ENCODE measurements around the gene FHIT. TPM values are rescaled to one million over a fixed set of nuclear protein-coding genes. Genes with fewer than 3 reads are reported as not detected.
"Not testable (repeated sequence)": the region's sequence is repeated elsewhere in the genome, so short reads cannot be mapped to it uniquely, and the experiment has no call there.

FHIT gene
- total RNA-seq, 1 experiment from 2014 or later: 0.10 TPM

DNA sequence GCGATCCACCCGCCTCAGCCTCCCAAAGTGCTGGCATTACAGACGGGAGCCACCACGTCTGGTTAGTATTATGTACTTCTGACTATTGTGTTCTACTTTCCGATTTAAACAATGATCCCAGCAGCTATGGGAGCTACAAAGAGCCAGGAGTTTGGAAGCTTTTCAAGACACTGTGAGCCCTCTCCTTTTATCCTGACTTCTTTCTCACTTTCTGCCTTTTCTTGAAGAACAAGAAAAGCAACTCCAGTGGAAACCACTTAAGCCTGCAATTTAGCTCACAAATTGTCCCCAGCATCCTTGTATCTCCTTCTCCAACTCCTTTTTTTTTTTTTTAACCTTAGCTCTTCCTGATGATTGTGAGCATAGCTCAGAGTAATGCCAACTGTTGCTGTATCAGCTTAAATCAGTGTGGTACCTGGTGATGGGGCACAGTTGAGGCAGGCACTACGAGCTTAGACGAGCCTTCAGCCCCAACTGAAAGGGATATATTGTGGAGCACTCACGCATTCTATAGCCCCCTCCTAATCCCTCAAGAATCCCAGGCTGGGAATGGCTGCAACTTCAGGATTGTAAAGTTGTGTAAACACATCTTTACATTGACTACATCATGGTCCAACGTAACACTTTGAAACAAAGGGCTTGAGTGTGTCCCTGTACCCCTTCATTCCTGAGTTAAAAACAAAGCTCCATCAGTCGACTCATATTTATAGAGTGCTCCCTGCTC is 677.0 kb downstream of the FHIT start:
- DNase-seq (ENCODE audit: low spot score): no peak

GRCh38 chr3:60573494-60573893 is 677.8 kb downstream of the FHIT start:
- DNase-seq (ENCODE audit: low spot score): peak; percentile 27

- no peak for DNase-seq (ENCODE audit: low spot score)
These were observed 679.7 kb downstream of the FHIT start for GRCh38 chr3:60571511-60571910.

GRCh38 chr3:60557122-60557521 is 694.1 kb downstream of the FHIT start:
- DNase-seq (ENCODE audit: low spot score): no peak

DNA sequence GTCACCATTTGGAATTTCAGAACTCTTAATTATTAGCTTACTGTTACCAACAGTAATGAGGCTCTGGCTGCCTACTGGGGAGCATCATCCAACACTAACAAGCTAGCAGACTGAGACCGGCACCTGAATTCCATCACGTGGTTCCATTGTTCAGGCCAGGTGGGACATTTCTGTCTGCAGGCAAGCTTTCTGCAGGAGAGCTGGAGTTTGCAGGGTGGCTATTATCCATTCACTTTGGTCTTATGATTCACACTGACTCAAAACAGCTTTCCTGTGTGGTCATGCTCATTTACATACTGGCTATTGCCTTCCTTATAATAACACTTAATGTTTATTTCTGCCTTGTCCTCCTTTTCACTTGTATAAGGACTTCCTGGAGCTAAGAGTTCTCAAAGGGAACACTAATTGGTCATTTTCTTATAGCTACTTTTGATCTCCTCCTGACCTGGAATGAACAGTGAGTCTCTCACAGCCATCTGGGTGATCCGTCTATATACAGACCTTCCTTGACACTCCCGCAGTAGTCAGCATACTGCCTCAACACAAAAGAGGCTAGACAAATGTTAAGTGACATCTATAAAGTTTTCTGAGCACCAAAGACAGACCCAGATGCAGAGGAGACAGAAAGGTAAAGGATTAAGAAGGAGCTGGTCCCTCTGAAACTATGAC is 695.4 kb downstream of the FHIT start:
- DNase-seq (ENCODE audit: low spot score): peak; percentile 27

- no peak for DNase-seq (ENCODE audit: low spot score)
These were observed 698.1 kb downstream of the FHIT start for GRCh38 chr3:60553144-60553543.

- DNase-seq (ENCODE audit: low spot score): no peak
These were observed 698.7 kb downstream of the FHIT start for GRCh38 chr3:60552581-60552980.

DNA sequence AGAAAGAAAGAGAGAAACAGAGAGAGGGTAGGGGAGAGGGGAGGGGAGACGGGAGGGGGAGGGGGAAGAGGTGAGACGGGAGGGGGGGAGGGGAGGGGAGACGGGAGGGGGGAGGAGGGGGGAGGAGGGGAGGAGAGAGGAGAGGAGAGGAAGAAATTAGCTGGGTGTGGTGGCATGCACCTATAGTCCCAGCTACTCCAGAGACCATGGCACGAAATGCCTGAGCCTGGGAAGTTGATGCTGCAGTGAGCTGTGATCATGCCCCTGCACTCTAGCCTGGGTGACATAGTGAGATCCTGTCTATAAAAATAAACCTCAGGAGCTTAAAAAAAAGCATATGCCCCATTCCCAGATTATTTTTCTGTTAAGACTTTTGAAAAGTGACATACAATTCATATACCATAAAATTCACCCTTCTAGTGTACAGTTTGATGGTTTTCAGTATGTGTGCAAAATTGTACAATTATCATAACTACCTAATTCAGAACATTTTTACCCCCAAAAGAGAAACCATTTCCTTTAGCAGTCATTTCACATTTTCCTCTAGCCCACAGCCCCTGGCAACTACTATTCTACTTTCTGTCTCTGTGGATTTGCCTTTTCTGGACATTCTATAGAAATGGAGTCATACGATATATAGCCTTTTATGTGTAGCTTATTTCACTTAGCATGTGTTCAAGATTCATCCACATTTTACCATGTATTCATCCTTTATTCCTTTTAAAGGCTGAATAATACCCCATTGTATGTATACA is 699.6 kb downstream of the FHIT start:
- no peak for DNase-seq (ENCODE audit: low spot score)

- no peak for DNase-seq (ENCODE audit: low spot score)
These were observed 701.4 kb downstream of the FHIT start for GRCh38 chr3:60549863-60550262.

- no peak for DNase-seq (ENCODE audit: low spot score)
These were observed 708.3 kb downstream of the FHIT start for GRCh38 chr3:60542995-60543394.

DNA sequence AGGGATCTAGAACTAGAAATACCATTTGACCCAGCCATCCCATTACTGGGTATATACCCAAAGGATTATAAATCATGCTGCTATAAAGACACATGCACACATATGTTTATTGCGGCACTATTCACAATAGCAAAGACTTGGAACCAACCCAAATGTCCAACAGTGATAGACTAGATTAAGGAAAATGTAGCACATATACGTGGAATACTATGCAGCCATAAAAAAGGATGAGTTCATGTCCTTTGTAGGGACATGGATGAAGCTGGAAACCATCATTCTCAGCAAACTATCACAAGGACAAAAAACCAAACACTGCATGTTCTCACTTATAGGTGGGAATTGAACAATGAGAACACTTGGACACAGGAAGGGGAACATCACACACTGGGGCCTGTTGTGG is 711.9 kb downstream of the FHIT start:
- not testable (repeated sequence) for DNase-seq (ENCODE audit: low spot score)

GRCh38 chr3:60536420-60536819 is 714.8 kb downstream of the FHIT start:
- DNase-seq (ENCODE audit: low spot score): no peak

GRCh38 chr3:60531759-60532158 is 719.5 kb downstream of the FHIT start:
- DNase-seq (ENCODE audit: low spot score): no peak

DNA sequence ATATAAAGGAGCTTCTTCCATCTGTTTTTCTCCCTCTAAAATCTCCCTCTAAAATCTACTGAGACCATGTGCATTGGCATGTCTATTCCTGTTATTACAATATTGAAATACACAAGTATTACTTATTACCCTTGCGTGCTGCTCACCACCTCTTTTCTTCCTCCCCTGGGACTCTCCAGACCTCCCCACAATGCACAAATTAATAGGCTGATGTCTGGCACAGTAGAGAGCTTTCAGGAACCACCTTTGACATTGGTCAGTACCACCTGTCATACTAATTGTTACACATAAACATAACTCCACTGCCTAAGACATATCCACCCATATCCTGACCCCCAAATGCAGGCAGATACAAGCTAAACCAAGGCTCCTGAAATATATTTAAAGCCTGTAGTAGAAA is 722.6 kb downstream of the FHIT start:
- no peak for DNase-seq (ENCODE audit: low spot score)

- DNase-seq (ENCODE audit: low spot score): no peak
These were observed 727.7 kb downstream of the FHIT start for GRCh38 chr3:60523536-60523935.

DNA sequence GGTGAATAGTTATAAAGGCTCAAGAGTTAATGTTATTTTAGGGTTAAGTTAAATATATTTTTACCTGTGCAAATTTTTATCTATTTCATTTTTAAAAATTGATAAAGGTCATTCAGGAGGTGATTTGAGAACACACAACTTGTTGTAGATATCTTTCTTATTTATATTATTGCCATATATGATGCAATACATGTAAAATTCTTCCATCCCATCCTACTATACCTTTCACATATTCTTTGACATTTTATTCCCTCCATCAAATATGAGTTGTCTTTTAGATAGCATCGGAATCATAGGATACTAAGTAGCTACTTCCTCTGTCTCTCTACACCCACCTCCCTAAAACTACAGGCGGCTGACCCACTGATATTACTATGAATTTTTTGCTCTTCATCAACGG is 734.1 kb downstream of the FHIT start:
- no peak for DNase-seq (ENCODE audit: low spot score)

DNA sequence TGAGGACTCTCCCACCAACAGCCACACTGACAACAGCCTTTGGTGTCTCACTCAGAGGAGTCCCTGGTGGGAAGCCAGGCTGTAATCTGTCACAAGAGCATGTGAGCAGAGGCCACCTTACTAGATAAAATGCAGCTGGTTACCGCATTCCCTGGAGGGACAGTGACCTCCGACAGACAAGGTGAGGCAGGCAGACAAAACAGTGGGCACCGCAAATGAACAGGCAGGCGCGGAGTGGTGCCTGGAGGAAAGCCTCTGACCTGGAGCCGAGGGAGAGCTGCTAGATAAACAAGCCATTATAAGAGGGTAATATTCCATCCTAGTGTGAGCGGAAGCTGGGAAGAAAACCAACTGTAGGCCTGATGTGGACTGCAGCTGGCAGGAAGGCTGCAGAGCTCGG is 736.4 kb downstream of the FHIT start:
- DNase-seq (ENCODE audit: low spot score): no peak

- no peak for DNase-seq (ENCODE audit: low spot score)
These were observed 737.1 kb downstream of the FHIT start for GRCh38 chr3:60514085-60514649.

DNA sequence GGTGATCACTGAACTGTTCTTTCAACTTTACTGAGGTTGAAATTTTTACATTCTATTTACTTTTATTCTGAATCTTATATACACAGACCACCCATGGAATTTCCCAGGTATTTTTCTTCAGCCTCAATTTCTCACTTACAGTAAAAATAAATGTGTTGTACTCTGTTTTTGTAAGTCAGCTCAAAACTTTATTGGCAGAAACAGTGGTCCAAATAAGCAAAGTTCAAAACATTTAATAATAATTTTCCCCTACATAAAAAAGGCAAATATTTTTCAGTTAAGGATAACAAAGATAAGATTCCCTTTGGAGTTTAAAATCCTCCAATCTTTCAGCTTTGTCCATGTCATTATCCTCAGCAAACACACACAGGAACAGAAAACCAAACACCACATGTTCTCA is 738.0 kb downstream of the FHIT start:
- no peak for DNase-seq (ENCODE audit: low spot score)

DNA sequence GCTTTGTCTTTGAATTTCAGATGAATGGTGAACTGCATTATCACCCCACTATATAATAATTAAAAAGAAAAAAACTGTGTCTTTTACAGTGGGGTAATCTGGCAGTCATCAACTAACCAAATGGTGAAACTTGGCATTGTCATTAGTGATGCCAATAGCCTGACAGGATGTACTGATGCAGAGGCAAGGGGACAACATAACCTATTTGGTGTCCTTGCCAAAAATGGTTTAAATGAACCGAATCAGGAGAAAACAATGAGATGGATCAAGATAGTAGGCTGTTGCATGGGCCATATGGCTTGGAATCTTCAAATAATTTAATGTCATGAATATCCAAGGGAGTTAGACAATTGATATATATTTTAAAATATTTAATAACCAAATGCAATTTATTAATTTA is 738.7 kb downstream of the FHIT start:
- no peak for DNase-seq (ENCODE audit: low spot score)

DNA sequence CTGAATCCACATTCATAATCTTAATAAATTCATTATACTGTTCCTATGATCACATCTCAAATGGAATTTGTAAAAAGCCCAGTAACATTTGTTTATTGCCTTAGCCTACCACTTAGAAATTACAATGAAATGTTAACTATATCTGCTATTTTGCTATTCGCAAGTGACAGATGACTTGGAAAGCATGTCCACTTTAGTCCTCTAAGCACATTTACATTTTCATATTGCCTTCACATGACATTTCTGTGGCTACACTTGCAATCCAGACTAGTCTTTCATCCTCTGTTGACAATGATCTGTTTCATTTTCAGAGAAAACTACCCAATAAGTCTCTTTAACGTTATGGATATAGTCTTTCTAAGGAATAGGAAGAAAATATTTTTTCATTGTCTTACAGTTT is 741.8 kb downstream of the FHIT start:
- no peak for DNase-seq (ENCODE audit: low spot score)

GRCh38 chr3:60504827-60505457 is 746.3 kb downstream of the FHIT start:
- DNase-seq (ENCODE audit: low spot score): no peak

Measured in A172 (cell line).